ENCODE data around the gene NDUFAF8.

- TF ChIP-seq, protein P1, sequence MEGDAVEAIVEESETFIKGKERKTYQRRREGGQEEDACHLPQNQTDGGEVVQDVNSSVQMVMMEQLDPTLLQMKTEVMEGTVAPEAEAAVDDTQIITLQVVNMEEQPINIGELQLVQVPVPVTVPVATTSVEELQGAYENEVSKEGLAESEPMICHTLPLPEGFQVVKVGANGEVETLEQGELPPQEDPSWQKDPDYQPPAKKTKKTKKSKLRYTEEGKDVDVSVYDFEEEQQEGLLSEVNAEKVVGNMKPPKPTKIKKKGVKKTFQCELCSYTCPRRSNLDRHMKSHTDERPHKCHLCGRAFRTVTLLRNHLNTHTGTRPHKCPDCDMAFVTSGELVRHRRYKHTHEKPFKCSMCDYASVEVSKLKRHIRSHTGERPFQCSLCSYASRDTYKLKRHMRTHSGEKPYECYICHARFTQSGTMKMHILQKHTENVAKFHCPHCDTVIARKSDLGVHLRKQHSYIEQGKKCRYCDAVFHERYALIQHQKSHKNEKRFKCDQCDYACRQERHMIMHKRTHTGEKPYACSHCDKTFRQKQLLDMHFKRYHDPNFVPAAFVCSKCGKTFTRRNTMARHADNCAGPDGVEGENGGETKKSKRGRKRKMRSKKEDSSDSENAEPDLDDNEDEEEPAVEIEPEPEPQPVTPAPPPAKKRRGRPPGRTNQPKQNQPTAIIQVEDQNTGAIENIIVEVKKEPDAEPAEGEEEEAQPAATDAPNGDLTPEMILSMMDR (IDR thresholded peaks at IDR 0.05; ENCODE audit: low read depth, low read length, poor library complexity, severe bottlenecking) = no peak
- TF ChIP-seq EZH2phosphoT487 (IDR thresholded peaks at IDR 0.05; ENCODE audit: borderline replicate concordance, low read length) = no peak
Observed at GRCh38 chr17:81251094-81251708, 12.1 kb downstream of the NDUFAF8 start.

All from DOHH2 (cell line).